Uterus (tissue), 4 donors: Measurements from ENCODE around the gene BLCAP. TPM values are rescaled to one million over a fixed set of nuclear protein-coding genes. Genes with fewer than 3 reads are reported as not detected.
"Not testable (repeated sequence)": the region's sequence is repeated elsewhere in the genome, so short reads cannot be mapped to it uniquely, and the experiment has no call there.

Experiments
- DNase-seq, 2 donors: peaks; one replicate each; pipeline ENCODE4 v3.0.0-alpha.2; 2019 to 2020
- H3K27ac ChIP-seq, 2 donors: fragments of 200-600 bp; sonication (generic); 1 replicate in 1 of 2; 2 replicates in 1 of 2; pipeline ENCODE4 v1.5.1; 2016 to 2018
- H3K27me3 ChIP-seq, 2 donors: fragments of 200-600 bp; sonication (generic); one replicate each; pipeline ENCODE4 v1.5.1; 2018 to 2019; ENCODE audit warnings: control low read depth in 1 of 2
- H3K36me3 ChIP-seq, 2 donors: fragments of 200-600 bp; sonication (generic); one replicate each; pipeline ENCODE4 v1.5.1; 2019; ENCODE audit warnings: control low read depth in 1 of 2
- H3K4me1 ChIP-seq, 2 donors: fragments of 200-600 bp; sonication (generic); one replicate each; pipeline ENCODE4 v1.5.1; 2018 to 2019; ENCODE audit warnings: control low read depth in 1 of 2
- H3K4me3 ChIP-seq, 2 donors: fragments of 200-600 bp; sonication (generic); 1 replicate in 1 of 2; 2 replicates in 1 of 2; pipeline ENCODE4 v1.5.1; 2018 to 2019; ENCODE audit warnings: mild to moderate bottlenecking in 1 of 2
- H3K9me3 ChIP-seq, 2 donors: fragments of 200-600 bp; sonication (generic); one replicate each; pipeline ENCODE4 v1.5.1; 2019; ENCODE audit warnings: control low read depth in 1 of 2
- CTCF ChIP-seq, 4 experiments: fragments of 200-600 bp in 2 of 4; fragments of 450-650 bp in 2 of 4; sonication (generic) in 2 of 4; IDR thresholded peaks; one replicate each; pipeline ENCODE4 v1.5.1; 2016 to 2019; ENCODE audit warnings: antibody characterized with exemption in 4 of 4, mild to moderate bottlenecking in 2 of 4, moderate library complexity in 1 of 4
- POLR2A ChIP-seq, 2 donors: fragments of 450-650 bp; IDR thresholded peaks; one replicate each; pipeline ENCODE4 v1.6.1; 2016; ENCODE audit warnings: antibody characterized with exemption in 2 of 2, mild to moderate bottlenecking in 1 of 2, moderate library complexity in 1 of 2
- intact Hi-C: fragments of 100-400 bp; cut with DNase I; formaldehyde crosslinking; loops from one replicate; pipeline ENCODE4 v1.15.1; 2023; ENCODE audit warnings: low total_unique reads
- total RNA-seq, 4 donors: library from RNA; depleted of rRNA in 3 of 4; stranded (reverse); fragments of >200 nt in 3 of 4; gene quantifications; one replicate each; pipeline versions ENCODE4 v1.1.0 to v1.2.4, GENCODE V29; 2014 to 2023
- donor health status: DM: yes; HTN: yes; CAD: no.

Gene BLCAP
- 10 to 100 TPM; 16.4 to 62.9 (median 37.7) TPM for total RNA-seq

- Histone ChIP-seq H3K9me3 (no peaks in the 10 kb centered on the region), H3K4me1 (peaks cover 0 to 4% of the 10 kb centered on the region in 2 donors), H3K4me3 (peak within 1 kb of the TSS; percentile 89 to 99), H3K27ac (peak within 1 kb of the TSS; percentile 92 to 98), H3K36me3 (no peaks in the 10 kb centered on the region), H3K27me3 (no peaks in the 10 kb centered on the region)
- TF ChIP-seq POLR2A (IDR thresholded peaks at IDR 0.05): peak in 1 of 2 donors; percentile 67
- peak in 1 of 4 experiments; percentile 5 for TF ChIP-seq CTCF (IDR thresholded peaks at IDR 0.05)
- peak; percentile 88 to 91 for DNase-seq
- intact Hi-C loops: loop anchor here (5.0 to 10.0 kb wide), 2 partner anchors 143 to 256 kb away; no protein-coding TSS in a partner anchor
These were observed at the start of gene BLCAP for GRCh38 chr20:37527638-37528445. BLCAP (minus strand) TSS chr20:37527876; CDS start chr20:37519174, 8,702 bp downstream.

- H3K36me3 ChIP-seq, H3K4me1 ChIP-seq, H3K27me3 ChIP-seq, DNase-seq, H3K27ac ChIP-seq, intact Hi-C loops, H3K9me3 ChIP-seq, H3K4me3 ChIP-seq: not testable (repeated sequence)
These were observed 49.8 kb upstream of the BLCAP start for GRCh38 chr20:37577436-37577835.

GRCh38 chr20:37576911-37577310 is 49.2 kb upstream of the BLCAP start:
- DNase-seq: no peak
- H3K27me3 ChIP-seq: no peaks in the 10 kb centered on the region

GRCh38 chr20:37575884-37576283 is 48.2 kb upstream of the BLCAP start:
- DNase-seq: no peak
- H3K4me1 ChIP-seq: no peaks in the 10 kb centered on the region
- H3K27me3 ChIP-seq: no peaks in the 10 kb centered on the region
- no peak for TF ChIP-seq POLR2A (IDR thresholded peaks at IDR 0.05)
- TF ChIP-seq CTCF (IDR thresholded peaks at IDR 0.05): no peak
- no peak overlapping the region for H3K27ac ChIP-seq
- no peak overlapping the region for H3K4me3 ChIP-seq
- no peaks in the 10 kb centered on the region for H3K36me3 ChIP-seq
- no peaks in the 10 kb centered on the region for H3K9me3 ChIP-seq
- intact Hi-C loops: no loop called here

More at GRCh38 chr20:37576911-37577310, 49.2 kb upstream of the BLCAP start:
- TF ChIP-seq CTCF (IDR thresholded peaks at IDR 0.05): no peak
- H3K27ac ChIP-seq: no peak overlapping the region
- H3K9me3 ChIP-seq: no peaks in the 10 kb centered on the region
- H3K4me1 ChIP-seq: no peaks in the 10 kb centered on the region
- intact Hi-C loops: no loop called here
- H3K36me3 ChIP-seq: no peaks in the 10 kb centered on the region
- no peak overlapping the region for H3K4me3 ChIP-seq

- no peak overlapping the region for H3K4me3 ChIP-seq
- no peak overlapping the region for H3K27ac ChIP-seq
- intact Hi-C loops: no loop called here
- H3K36me3 ChIP-seq: no peaks in the 10 kb centered on the region
- no peaks in the 10 kb centered on the region for H3K4me1 ChIP-seq
- H3K9me3 ChIP-seq: no peaks in the 10 kb centered on the region
- TF ChIP-seq POLR2A (IDR thresholded peaks at IDR 0.05) (no peak), CTCF (IDR thresholded peaks at IDR 0.05) (no peak)
- H3K27me3 ChIP-seq: no peaks in the 10 kb centered on the region
- no peak for DNase-seq
These were observed 46.7 kb upstream of the BLCAP start for GRCh38 chr20:37574199-37574890.
